Measurements from ENCODE around the gene LRRN3.

DNA sequence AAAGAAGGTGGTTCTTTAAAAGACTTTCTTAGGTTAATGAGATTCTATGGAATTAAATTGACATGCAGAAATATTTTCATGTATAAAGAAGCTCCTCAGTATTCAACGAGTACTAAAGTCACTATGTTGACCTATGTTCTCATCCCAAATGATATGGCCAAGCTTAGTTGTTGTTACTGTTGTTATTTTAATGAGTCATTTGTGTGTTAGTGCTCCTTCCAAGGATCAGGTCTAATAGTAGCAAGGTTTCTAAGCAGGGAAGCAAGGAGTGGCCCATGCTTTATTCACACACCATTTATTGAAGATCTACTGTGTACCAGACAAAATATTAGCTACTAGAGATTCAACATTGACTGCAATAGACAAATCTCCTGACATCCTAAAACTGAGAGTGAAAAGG is 41.9 kb downstream of the LRRN3 start:
- no peak for TF ChIP-seq POLR2A (IDR thresholded peaks at IDR 0.05)
- TF ChIP-seq, protein P1, sequence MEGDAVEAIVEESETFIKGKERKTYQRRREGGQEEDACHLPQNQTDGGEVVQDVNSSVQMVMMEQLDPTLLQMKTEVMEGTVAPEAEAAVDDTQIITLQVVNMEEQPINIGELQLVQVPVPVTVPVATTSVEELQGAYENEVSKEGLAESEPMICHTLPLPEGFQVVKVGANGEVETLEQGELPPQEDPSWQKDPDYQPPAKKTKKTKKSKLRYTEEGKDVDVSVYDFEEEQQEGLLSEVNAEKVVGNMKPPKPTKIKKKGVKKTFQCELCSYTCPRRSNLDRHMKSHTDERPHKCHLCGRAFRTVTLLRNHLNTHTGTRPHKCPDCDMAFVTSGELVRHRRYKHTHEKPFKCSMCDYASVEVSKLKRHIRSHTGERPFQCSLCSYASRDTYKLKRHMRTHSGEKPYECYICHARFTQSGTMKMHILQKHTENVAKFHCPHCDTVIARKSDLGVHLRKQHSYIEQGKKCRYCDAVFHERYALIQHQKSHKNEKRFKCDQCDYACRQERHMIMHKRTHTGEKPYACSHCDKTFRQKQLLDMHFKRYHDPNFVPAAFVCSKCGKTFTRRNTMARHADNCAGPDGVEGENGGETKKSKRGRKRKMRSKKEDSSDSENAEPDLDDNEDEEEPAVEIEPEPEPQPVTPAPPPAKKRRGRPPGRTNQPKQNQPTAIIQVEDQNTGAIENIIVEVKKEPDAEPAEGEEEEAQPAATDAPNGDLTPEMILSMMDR (IDR thresholded peaks at IDR 0.05): no peak
